Neuron (in vitro differentiated cells): Measurements from ENCODE around the gene SMPD1.

Source experiments
- H2AFZ ChIP-seq: one replicate; pipeline ENCODE4 v1.6.1; 2013; ENCODE audit warnings: low read depth, mild to moderate bottlenecking, inconsistent platforms, low read length, moderate library complexity
- H3K27me3 ChIP-seq: one replicate; pipeline ENCODE4 v1.6.1; 2013; ENCODE audit warnings: low read length; ENCODE audit not compliant: insufficient read depth
- H3K36me3 ChIP-seq: one replicate; pipeline ENCODE4 v1.6.1; 2013; ENCODE audit warnings: low read length; ENCODE audit not compliant: insufficient read depth
- H3K4me1 ChIP-seq: one replicate; pipeline ENCODE4 v1.6.1; 2013; ENCODE audit warnings: low read length; ENCODE audit not compliant: insufficient read depth
- H3K4me3 ChIP-seq: 2 replicates; pipeline ENCODE4 v1.5.1; 2013; ENCODE audit warnings: mild to moderate bottlenecking, low read length, moderate library complexity
- H3K9me3 ChIP-seq: one replicate; pipeline ENCODE4 v1.6.1; 2013; ENCODE audit warnings: low read length

SMPD1 gene

DNA sequence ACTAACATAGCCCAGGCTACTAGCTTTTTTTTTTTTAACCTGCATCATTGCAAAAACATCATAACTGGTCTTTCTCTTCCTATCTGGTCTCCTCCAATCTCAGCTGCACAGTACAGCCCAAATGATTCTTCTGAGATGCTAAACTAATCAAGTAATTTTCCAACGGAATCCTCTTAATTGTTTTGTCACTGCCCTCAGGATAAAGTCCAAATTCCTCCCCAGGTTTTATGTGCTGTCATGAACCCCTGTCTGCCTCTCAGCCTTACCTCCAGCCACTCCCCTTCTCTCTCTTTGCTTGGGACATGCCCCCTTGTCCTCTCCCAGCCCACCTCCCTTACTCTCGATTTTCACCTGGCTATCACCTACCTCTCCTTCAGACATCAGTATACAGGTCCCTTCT is 16.1 kb downstream of the SMPD1 start:
- peaks cover 35% of the 10 kb centered on the region for H3K4me1 ChIP-seq
- no peaks in the 10 kb centered on the region for H3K9me3 ChIP-seq
- no peak overlapping the region for H3K4me3 ChIP-seq
- H3K27me3 ChIP-seq = no peaks in the 10 kb centered on the region
- H3K36me3 ChIP-seq = peaks cover 43% of the 10 kb centered on the region
- H2AFZ ChIP-seq = no peak overlapping the region

GRCh38 chr11:6410695-6411430 is 20.6 kb downstream of the SMPD1 start:
- Histone ChIP-seq H3K36me3 (peaks cover 39% of the 10 kb centered on the region), H3K4me1 (peaks cover 13% of the 10 kb centered on the region), H3K9me3 (no peaks in the 10 kb centered on the region), H3K4me3 (no peak overlapping the region), H2AFZ (no peak overlapping the region), H3K27me3 (no peaks in the 10 kb centered on the region)

DNA sequence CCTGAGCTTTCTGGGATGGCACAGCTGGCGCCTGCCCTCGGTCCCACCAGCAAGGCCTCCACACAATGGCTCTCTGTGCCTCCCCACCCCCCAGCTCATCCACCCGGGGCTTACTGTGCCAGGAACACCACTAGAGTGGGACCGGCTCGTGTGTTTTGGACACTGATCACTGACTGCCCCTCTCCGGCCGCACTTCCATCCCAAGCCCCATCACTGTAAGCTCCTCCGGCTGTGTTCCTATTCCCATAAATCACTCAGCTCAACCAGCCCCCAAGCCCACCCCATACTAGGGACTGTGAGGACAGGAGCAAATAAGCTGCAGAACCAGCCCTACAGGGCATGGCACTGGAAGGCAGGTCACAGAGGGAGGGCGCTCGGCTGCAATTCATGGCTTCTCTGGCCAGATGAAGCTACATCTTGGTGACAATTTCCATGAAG is 21.3 kb downstream of the SMPD1 start:
- Histone ChIP-seq H2AFZ (no peak overlapping the region), H3K36me3 (peaks cover 39% of the 10 kb centered on the region), H3K27me3 (no peaks in the 10 kb centered on the region), H3K4me3 (no peak overlapping the region), H3K4me1 (peaks cover 7% of the 10 kb centered on the region), H3K9me3 (no peaks in the 10 kb centered on the region)

DNA sequence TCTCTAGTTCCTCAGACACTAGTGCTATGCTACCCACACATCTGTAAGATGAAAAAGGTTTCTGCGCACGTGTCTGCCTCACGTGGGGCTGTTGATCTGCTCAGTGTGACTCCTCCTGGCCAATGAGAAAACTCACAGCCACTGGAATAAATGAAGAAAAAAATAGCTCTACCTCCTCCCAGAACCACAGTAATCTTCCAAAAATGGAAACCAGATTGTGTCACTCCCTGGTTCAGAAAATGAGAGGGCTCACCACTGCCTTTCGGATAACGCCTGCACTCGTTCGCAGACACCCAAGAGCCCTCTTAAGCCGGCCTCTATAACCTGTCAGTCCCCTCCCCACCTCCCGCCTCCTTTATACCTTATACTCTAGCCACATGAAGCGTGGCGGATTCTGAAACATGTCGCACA is 23.5 kb downstream of the SMPD1 start:
- Histone ChIP-seq H3K4me3 (no peak overlapping the region), H3K27me3 (no peaks in the 10 kb centered on the region), H3K4me1 (peaks cover 12% of the 10 kb centered on the region), H3K36me3 (peaks cover 39% of the 10 kb centered on the region), H2AFZ (no peak overlapping the region), H3K9me3 (no peaks in the 10 kb centered on the region)

DNA sequence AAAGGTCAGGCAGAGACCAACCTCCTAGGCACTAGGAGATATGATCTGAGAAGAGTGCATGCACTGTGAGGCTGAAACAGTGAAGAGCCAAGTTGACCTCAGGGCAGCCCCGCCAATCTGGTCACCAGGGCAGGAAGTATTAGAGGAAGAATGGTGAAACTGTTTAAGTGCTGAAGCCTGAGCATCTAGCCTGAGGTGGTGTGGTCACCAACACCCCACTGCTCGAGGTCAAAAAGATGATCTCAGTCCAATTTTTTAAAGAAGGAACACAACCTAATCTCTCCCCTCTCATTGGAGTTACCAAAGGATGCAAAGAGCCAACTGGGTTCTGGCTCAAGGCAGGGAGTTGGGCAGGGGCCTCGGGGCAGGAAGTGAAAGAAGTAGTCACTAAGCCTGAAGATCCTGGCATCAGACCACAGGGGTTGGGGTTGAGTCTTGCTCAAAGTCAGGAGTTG is 24.6 kb downstream of the SMPD1 start:
- Histone ChIP-seq H3K4me3 (no peak overlapping the region), H2AFZ (no peak overlapping the region), H3K4me1 (peaks cover 17% of the 10 kb centered on the region), H3K27me3 (no peaks in the 10 kb centered on the region), H3K36me3 (peaks cover 31% of the 10 kb centered on the region), H3K9me3 (no peaks in the 10 kb centered on the region)

GRCh38 chr11:6415797-6416196 is 25.5 kb downstream of the SMPD1 start:
- H3K27me3 ChIP-seq = no peaks in the 10 kb centered on the region
- no peak overlapping the region for H2AFZ ChIP-seq
- H3K9me3 ChIP-seq = no peaks in the 10 kb centered on the region
- peaks cover 21% of the 10 kb centered on the region for H3K4me1 ChIP-seq
- peaks cover 22% of the 10 kb centered on the region for H3K36me3 ChIP-seq
- H3K4me3 ChIP-seq = no peak overlapping the region

GRCh38 chr11:6417907-6418556 is 27.8 kb downstream of the SMPD1 start:
- H3K36me3 ChIP-seq = peaks cover 12% of the 10 kb centered on the region
- no peak overlapping the region for H2AFZ ChIP-seq
- H3K4me1 ChIP-seq = peaks cover 21% of the 10 kb centered on the region
- peak overlapping the region; percentile 89 for H3K4me3 ChIP-seq
- no peaks in the 10 kb centered on the region for H3K9me3 ChIP-seq
- H3K27me3 ChIP-seq = no peaks in the 10 kb centered on the region

DNA sequence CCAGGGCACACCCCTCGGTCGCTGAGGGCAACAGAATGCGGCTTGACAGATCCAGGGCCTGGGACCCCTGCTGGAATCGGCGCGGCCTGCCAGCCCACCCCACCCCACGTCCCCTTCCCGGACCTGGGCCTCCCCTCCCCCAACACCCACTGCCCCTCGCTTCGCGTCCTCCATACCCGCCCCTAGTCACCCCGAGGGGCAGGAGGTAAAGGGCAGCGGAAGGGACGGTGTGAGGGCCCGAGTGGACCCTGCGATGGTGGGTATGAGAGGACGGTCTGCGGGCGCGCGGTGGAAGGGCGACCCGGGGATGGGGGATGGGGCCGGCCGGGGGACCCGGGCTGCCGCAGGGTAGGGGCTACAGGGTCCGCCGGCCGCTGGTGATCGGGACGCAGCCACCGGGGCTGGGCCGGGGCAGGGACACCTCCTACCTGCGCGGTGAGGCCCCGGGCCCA is 28.3 kb downstream of the SMPD1 start:
- Histone ChIP-seq H3K4me1 (peaks cover 21% of the 10 kb centered on the region), H3K36me3 (peaks cover 12% of the 10 kb centered on the region), H2AFZ (peak overlapping the region; percentile 97), H3K9me3 (no peaks in the 10 kb centered on the region), H3K27me3 (no peaks in the 10 kb centered on the region), H3K4me3 (peak overlapping the region; percentile 89)

DNA sequence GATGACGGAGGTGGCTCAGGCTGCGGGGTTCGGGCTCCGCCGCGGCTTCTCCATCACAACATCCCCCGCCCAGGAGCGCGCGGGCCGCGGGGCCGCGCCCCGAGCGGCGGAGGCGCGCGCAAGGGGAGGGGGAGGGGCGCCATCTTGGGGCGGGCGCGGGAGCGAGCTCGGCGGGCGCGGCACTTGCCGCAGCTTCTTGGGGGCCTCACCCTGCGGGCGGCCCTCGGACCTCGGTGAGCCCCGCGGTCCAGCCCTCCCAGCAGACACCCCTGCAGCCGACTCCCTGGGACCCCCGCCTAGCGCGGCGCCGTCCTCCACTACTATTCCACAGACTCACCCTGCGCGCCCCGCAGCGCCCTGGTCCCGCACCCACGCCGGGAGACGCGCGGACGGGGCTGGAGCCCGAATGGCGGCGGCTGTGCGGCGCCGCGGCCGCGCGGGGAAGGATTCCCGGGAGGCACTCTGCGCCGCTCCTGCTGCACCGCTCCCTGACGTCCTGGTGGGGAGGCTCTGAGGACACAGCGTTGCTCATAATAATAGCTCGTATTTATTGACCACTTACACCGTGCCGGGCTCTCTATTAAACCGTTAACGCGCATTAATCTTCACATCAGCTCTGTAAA is 28.8 kb downstream of the SMPD1 start, which contains the start of gene APBB1:
APBB1 (minus strand) TSS at position 86 of the 623 bp plus-strand sequence. CDS start 7,747 bp downstream, outside the sequence.
- H3K27me3 ChIP-seq = no peaks in the 10 kb centered on the region
- H3K36me3 ChIP-seq = peaks cover 12% of the 10 kb centered on the region
- no peaks in the 10 kb centered on the region for H3K9me3 ChIP-seq
- H3K4me3 ChIP-seq = peak within 1 kb of the TSS; percentile 89
- peak within 1 kb of the TSS; percentile 97 for H2AFZ ChIP-seq
- peaks cover 21% of the 10 kb centered on the region for H3K4me1 ChIP-seq

GRCh38 chr11:6420677-6421076 is 30.4 kb downstream of the SMPD1 start:
- Histone ChIP-seq H3K36me3 (no peaks in the 10 kb centered on the region), H2AFZ (no peak overlapping the region)

DNA sequence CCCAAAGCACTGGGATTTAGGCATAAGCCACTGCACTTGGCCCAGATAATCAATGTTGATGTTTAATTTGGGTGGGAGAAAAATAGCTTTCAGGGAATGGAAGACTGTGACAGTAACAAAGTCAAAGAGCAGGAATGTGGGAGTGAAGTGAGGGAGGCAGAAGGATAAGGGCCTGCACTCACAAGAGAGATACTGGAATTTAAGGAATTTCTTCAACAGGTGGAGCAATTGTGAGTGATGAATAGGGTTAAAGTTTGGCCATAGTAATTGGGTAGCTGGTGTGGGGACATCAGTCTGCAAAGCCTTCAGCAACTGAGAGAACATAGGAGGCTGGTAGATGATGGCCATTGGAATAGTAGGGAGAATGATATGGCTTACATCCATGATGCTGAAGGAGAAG is 37.2 kb downstream of the SMPD1 start:
- Histone ChIP-seq H3K36me3 (no peaks in the 10 kb centered on the region), H3K27me3 (no peaks in the 10 kb centered on the region), H2AFZ (no peak overlapping the region), H3K4me1 (no peaks in the 10 kb centered on the region), H3K4me3 (no peak overlapping the region), H3K9me3 (no peaks in the 10 kb centered on the region)

More at GRCh38 chr11:6420677-6421076, 30.4 kb downstream of the SMPD1 start:
- peaks cover 21% of the 10 kb centered on the region for H3K4me1 ChIP-seq
- no peaks in the 10 kb centered on the region for H3K9me3 ChIP-seq
- H3K4me3 ChIP-seq = no peak overlapping the region
- no peaks in the 10 kb centered on the region for H3K27me3 ChIP-seq

DNA sequence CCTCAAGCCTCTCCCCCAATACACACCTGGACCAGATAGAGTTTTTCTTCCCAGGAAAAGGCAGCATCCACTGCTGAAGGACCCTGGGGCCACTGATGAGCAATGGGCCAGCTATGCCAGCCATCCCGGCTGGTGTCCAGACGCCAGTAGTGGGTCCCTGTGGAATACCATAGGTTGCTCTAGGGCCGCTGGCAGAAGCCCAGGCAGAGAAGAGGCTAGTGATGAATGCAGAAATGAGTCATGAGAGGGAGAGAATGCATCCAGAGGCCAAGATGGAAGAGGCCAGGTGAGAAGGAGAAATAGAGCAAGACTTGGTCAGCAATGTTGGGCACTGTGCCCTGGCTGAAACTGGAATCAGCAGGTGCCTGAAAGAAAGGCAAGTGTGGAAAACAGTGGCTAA is 41.6 kb downstream of the SMPD1 start:
- Histone ChIP-seq H3K36me3 (no peaks in the 10 kb centered on the region), H3K4me3 (no peak overlapping the region), H3K4me1 (no peaks in the 10 kb centered on the region), H2AFZ (no peak overlapping the region), H3K27me3 (no peaks in the 10 kb centered on the region), H3K9me3 (no peaks in the 10 kb centered on the region)
